SK-N-SH treated with all-trans-retinoic acid at 6 μM for 48 hours (cell line): ENCODE data around the gene TANC1.

Source experiments
- ATAC-seq: fragments of 200-7000 bp; cut with Tn5 transposase; 3 replicates; pipeline ENCODE4 v1.9.1; 2020; ENCODE audit warnings: mild to moderate bottlenecking, moderate library complexity
- ARNTL ChIP-seq: fragments of 450-650 bp; formaldehyde crosslinking; IDR thresholded peaks from 2 replicates; pipeline ENCODE4 v1.5.0; 2020; ENCODE audit warnings: low read depth, mild to moderate bottlenecking, moderate library complexity, borderline replicate concordance
- BACH2 ChIP-seq: fragments of 250-450 bp; sonication (Bioruptor Pico); IDR thresholded peaks from 2 replicates; pipeline ENCODE4 v1.9.0; 2021; ENCODE audit warnings: mild to moderate bottlenecking, borderline replicate concordance
- CREB5 ChIP-seq: fragments of 250-450 bp; sonication (Bioruptor Pico); IDR thresholded peaks from 2 replicates; pipeline ENCODE4 v1.5.1; 2020; ENCODE audit warnings: low read depth, mild to moderate bottlenecking, moderate library complexity
- CSDC2 ChIP-seq: fragments of 250-450 bp; sonication (Bioruptor Pico); IDR thresholded peaks from 2 replicates; pipeline ENCODE4 v1.5.0; 2020; ENCODE audit warnings: mild to moderate bottlenecking, moderate library complexity
- CSRNP3 ChIP-seq: fragments of 250-450 bp; sonication (Bioruptor Pico); IDR thresholded peaks from 2 replicates; pipeline ENCODE4 v1.5.1; 2021; ENCODE audit warnings: mild to moderate bottlenecking, moderate library complexity
- ESRRG ChIP-seq: fragments of 250-450 bp; sonication (Bioruptor Pico); IDR thresholded peaks from 2 replicates; pipeline ENCODE4 v1.6.1; 2021; ENCODE audit warnings: mild to moderate bottlenecking
- GLIS3 ChIP-seq: fragments of 250-450 bp; sonication (Bioruptor Pico); IDR thresholded peaks from 2 replicates; pipeline ENCODE4 v1.5.0; 2020; ENCODE audit warnings: mild to moderate bottlenecking, moderate library complexity
- ISL1 ChIP-seq: fragments of 250-450 bp; sonication (Bioruptor Pico); IDR thresholded peaks from 2 replicates; pipeline ENCODE4 v2.1.2; 2022; ENCODE audit warnings: mild to moderate bottlenecking, moderate library complexity
- OSR1 ChIP-seq: fragments of 250-450 bp; sonication (Bioruptor Pico); IDR thresholded peaks from 2 replicates; pipeline ENCODE4 v1.8.0; 2022; ENCODE audit warnings: moderate library complexity, mild to moderate bottlenecking, inconsistent platforms
- PATZ1 ChIP-seq: fragments of 250-450 bp; sonication (Bioruptor Pico); IDR thresholded peaks from 2 replicates; pipeline ENCODE4 v1.8.0; 2020; ENCODE audit warnings: mild to moderate bottlenecking, moderate library complexity, borderline replicate concordance
- PPARA ChIP-seq: fragments of 250-450 bp; sonication (Bioruptor Pico); IDR thresholded peaks from 2 replicates; pipeline ENCODE4 v1.5.0; 2020; ENCODE audit warnings: mild to moderate bottlenecking, borderline replicate concordance
- RARB ChIP-seq: fragments of 250-450 bp; sonication (Bioruptor Pico); IDR thresholded peaks from 2 replicates; pipeline ENCODE4 v1.8.0; 2021; ENCODE audit warnings: mild to moderate bottlenecking, moderate library complexity
- SNAI2 ChIP-seq: fragments of 250-450 bp; sonication (Bioruptor Pico); IDR thresholded peaks from 2 replicates; pipeline ENCODE4 v1.5.0; 2020; ENCODE audit warnings: mild to moderate bottlenecking, moderate library complexity
- TCF4 ChIP-seq: fragments of 250-450 bp; sonication (Bioruptor Pico); IDR thresholded peaks from 2 replicates; pipeline ENCODE4 v1.8.0; 2021; ENCODE audit warnings: mild to moderate bottlenecking, moderate library complexity, borderline replicate concordance
- TOX ChIP-seq: fragments of 250-450 bp; sonication (Bioruptor Pico); IDR thresholded peaks from 2 replicates; pipeline ENCODE4 v1.8.0; 2021; ENCODE audit warnings: mild to moderate bottlenecking, moderate library complexity, borderline replicate concordance
- TSHZ2 ChIP-seq: fragments of 250-450 bp; sonication (Bioruptor Pico); IDR thresholded peaks from 2 replicates; pipeline ENCODE4 v1.5.0; 2020; ENCODE audit warnings: mild to moderate bottlenecking, moderate library complexity
- ZC3H10 ChIP-seq: fragments of 250-450 bp; sonication (Bioruptor Pico); IDR thresholded peaks from 2 replicates; pipeline ENCODE4 v1.5.1; 2021; ENCODE audit warnings: mild to moderate bottlenecking, moderate library complexity
- ZFP3 ChIP-seq: fragments of 250-450 bp; sonication (Bioruptor Pico); IDR thresholded peaks from 2 replicates; pipeline ENCODE4 v1.5.0; 2020; ENCODE audit warnings: mild to moderate bottlenecking, moderate library complexity
- ZFP30 ChIP-seq: fragments of 450-650 bp; formaldehyde crosslinking; IDR thresholded peaks from 2 replicates; pipeline ENCODE4 v1.5.0; 2022; ENCODE audit warnings: mild to moderate bottlenecking, moderate library complexity
- ZNF565 ChIP-seq: fragments of 450-650 bp; formaldehyde crosslinking; conservative IDR thresholded peaks from 2 replicates; pipeline ENCODE4 v1.5.0; 2020; ENCODE audit warnings: low read depth, mild to moderate bottlenecking, moderate library complexity
- ZNF70 ChIP-seq: fragments of 450-650 bp; formaldehyde crosslinking; IDR thresholded peaks from 2 replicates; pipeline ENCODE4 v1.5.0; 2020; ENCODE audit warnings: mild to moderate bottlenecking, moderate library complexity
- TF ChIP-seq, protein P1 (sequence below): fragments of 250-450 bp; sonication (Bioruptor Pico); IDR thresholded peaks from 2 replicates; pipeline ENCODE4 v1.8.0; 2021; ENCODE audit warnings: low read depth, mild to moderate bottlenecking, moderate library complexity, borderline replicate concordance

Gene TANC1

DNA sequence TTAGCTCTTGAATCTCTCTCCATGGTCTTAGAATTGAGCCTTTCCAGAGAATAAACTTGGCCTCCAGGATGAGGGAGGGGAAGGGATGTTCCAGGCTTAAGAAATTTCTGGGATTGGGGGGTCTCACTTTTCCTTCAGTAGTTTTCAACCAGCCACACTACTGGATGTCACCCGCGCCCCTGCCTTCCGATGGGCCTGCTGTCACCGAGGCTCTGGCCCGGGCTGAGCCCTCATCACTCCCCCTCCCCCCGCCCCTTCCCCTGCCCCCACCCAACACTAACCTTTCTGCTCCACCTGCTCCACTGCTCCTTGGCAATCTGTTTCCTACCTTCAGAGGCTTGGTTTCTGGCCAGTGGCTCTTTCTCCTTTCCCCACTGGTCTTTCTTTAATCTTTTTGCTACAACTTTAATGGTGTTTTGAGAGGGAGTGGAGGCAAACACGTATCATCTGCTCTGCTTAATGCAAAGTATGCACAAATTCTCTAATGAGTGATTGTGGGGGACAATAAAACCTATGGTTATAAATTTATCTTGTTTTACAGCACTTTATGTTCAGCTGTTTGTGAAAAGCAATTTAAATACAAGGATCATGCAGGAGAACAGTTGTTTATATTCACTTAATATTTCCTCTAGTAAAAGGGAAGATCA lies 162.9 kb downstream of the TANC1 start (continued):
- TF ChIP-seq TSHZ2 (CRISPR knock-in tag) (no peak), ZNF565 (CRISPR knock-in tag) (no peak), PPARA (no peak), GLIS3 (CRISPR knock-in tag) (no peak), ESRRG (CRISPR knock-in tag) (no peak), CREB5 (no peak), SNAI2 (CRISPR knock-in tag) (no peak)
- TF ChIP-seq, protein P1, sequence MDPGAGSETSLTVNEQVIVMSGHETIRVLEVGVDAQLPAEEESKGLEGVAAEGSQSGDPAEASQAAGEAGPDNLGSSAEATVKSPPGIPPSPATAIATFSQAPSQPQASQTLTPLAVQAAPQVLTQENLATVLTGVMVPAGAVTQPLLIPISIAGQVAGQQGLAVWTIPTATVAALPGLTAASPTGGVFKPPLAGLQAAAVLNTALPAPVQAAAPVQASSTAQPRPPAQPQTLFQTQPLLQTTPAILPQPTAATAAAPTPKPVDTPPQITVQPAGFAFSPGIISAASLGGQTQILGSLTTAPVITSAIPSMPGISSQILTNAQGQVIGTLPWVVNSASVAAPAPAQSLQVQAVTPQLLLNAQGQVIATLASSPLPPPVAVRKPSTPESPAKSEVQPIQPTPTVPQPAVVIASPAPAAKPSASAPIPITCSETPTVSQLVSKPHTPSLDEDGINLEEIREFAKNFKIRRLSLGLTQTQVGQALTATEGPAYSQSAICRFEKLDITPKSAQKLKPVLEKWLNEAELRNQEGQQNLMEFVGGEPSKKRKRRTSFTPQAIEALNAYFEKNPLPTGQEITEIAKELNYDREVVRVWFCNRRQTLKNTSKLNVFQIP (CRISPR knock-in tag), result no peak

GRCh38 chr2:159131914-159132281 lies 163.5 kb downstream of the TANC1 start:
- peak; percentile 7; the same call in 2 of the 3 replicates for ATAC-seq
- TF ChIP-seq PPARA (no peak), TOX (CRISPR knock-in tag) (no peak), ZFP3 (CRISPR knock-in tag) (no peak), CSRNP3 (CRISPR knock-in tag) (no peak), PATZ1 (CRISPR knock-in tag) (no peak), ISL1 (CRISPR knock-in tag) (no peak), TCF4 (CRISPR knock-in tag) (no peak), ZC3H10 (CRISPR knock-in tag) (no peak), GLIS3 (CRISPR knock-in tag) (no peak), ZFP30 (CRISPR knock-in tag) (no peak), ARNTL (CRISPR knock-in tag) (no peak), SNAI2 (CRISPR knock-in tag) (no peak), ZNF70 (CRISPR knock-in tag) (no peak), CREB5 (no peak), CSDC2 (CRISPR knock-in tag) (no peak), BACH2 (CRISPR knock-in tag) (no peak), RARB (CRISPR knock-in tag) (no peak), OSR1 (CRISPR knock-in tag) (no peak)
- TF ChIP-seq, protein P1 (CRISPR knock-in tag), result no peak
